Neural progenitor cell (in vitro differentiated cells): ENCODE measurements around the gene POSTN. TPM values are rescaled to one million over a fixed set of nuclear protein-coding genes. Genes with fewer than 3 reads are reported as not detected.

ENCODE experiments used
- DNase-seq: peaks from one replicate; pipeline ENCODE4 v3.0.0-alpha.2; 2016; ENCODE audit warnings: low spot score
- H2AFZ ChIP-seq: fragments of 200-600 bp; sonication (generic); replicated peaks from 2 replicates; pipeline ENCODE4 v1.6.1; 2016; ENCODE audit warnings: antibody characterized with exemption
- H3F3A ChIP-seq: fragments of 200-600 bp; sonication (generic); 2 replicates; pipeline ENCODE4 v1.6.1; 2016; ENCODE audit warnings: antibody characterized with exemption, low read depth
- H3K27ac ChIP-seq: fragments of 200-600 bp; sonication (generic); 2 replicates; pipeline ENCODE4 v1.5.1; 2016; ENCODE audit warnings: mild to moderate bottlenecking
- H3K27me3 ChIP-seq: fragments of 200-600 bp; sonication (generic); 2 replicates; pipeline ENCODE4 v1.6.1; 2016; ENCODE audit warnings: mild to moderate bottlenecking, moderate library complexity
- H3K36me3 ChIP-seq: fragments of 200-600 bp; sonication (generic); 2 replicates; pipeline ENCODE4 v1.5.1; 2016
- H3K4me1 ChIP-seq: fragments of 200-600 bp; sonication (generic); 2 replicates; pipeline ENCODE4 v1.6.1; 2016; ENCODE audit warnings: mixed run types
- H3K4me2 ChIP-seq: fragments of 200-600 bp; sonication (generic); 2 replicates; pipeline ENCODE4 v1.6.1; 2016
- H3K4me3 ChIP-seq: fragments of 200-600 bp; sonication (generic); 2 replicates; pipeline ENCODE4 v1.5.1; 2016
- H3K79me2 ChIP-seq: fragments of 200-600 bp; sonication (generic); 2 replicates; pipeline ENCODE4 v1.6.1; 2016; ENCODE audit warnings: low read depth
- H3K9ac ChIP-seq: fragments of 200-600 bp; sonication (generic); 2 replicates; pipeline ENCODE4 v1.6.1; 2016
- H3K9me3 ChIP-seq: fragments of 200-600 bp; sonication (generic); 2 replicates; pipeline ENCODE4 v1.5.1; 2016; ENCODE audit warnings: low read depth
- H4K20me1 ChIP-seq: fragments of 200-600 bp; sonication (generic); 2 replicates; pipeline ENCODE4 v1.6.1; 2016; ENCODE audit warnings: low read depth
- H3K27ac Mint-ChIP-seq: 3 replicates; pipeline ENCODE4 v1.8.0; 2021; ENCODE audit warnings: mixed read lengths
- H3K27me3 Mint-ChIP-seq: 2 replicates; pipeline ENCODE4 v1.8.0; 2022; ENCODE audit warnings: low read depth, mild to moderate bottlenecking, inconsistent platforms, moderate library complexity, mixed read lengths; ENCODE audit not compliant: insufficient read depth
- H3K36me3 Mint-ChIP-seq: 3 replicates; pipeline ENCODE4 v1.8.0; 2021; ENCODE audit warnings: mixed read lengths
- H3K4me1 Mint-ChIP-seq: 3 replicates; pipeline ENCODE4 v1.8.0; 2021; ENCODE audit warnings: mixed read lengths
- H3K4me3 Mint-ChIP-seq: 3 replicates; pipeline ENCODE4 v1.8.0; 2021; ENCODE audit warnings: mild to moderate bottlenecking, moderate library complexity, mixed read lengths
- H3K9me3 Mint-ChIP-seq: 3 replicates; pipeline ENCODE4 v1.8.0; 2020; ENCODE audit warnings: mixed read lengths
- EZH2 ChIP-seq: fragments of 200-600 bp; sonication (generic); IDR thresholded peaks from 2 replicates; pipeline ENCODE4 v1.6.1; 2017; ENCODE audit warnings: antibody characterized with exemption, mild to moderate bottlenecking, moderate library complexity
- EZH2phosphoT487 ChIP-seq: fragments of 200-600 bp; sonication (generic); IDR thresholded peaks from 2 replicates; pipeline ENCODE4 v1.6.1; 2017; ENCODE audit warnings: antibody characterized with exemption
- total RNA-seq: library from RNA; depleted of rRNA; stranded (reverse); fragments of >200 nt; gene quantifications from 2 replicates; pipeline ENCODE4 v1.2.3, GENCODE V29; 2015; ENCODE audit warnings: low replicate concordance
- TF ChIP-seq, protein P1 (sequence below): fragments of 200-600 bp; sonication (generic); IDR thresholded peaks from 2 replicates; pipeline ENCODE4 v1.5.1; 2017; ENCODE audit warnings: antibody characterized with exemption, mild to moderate bottlenecking

The POSTN gene
- total RNA-seq, 1 donor from 2014 or later = not detected

DNA sequence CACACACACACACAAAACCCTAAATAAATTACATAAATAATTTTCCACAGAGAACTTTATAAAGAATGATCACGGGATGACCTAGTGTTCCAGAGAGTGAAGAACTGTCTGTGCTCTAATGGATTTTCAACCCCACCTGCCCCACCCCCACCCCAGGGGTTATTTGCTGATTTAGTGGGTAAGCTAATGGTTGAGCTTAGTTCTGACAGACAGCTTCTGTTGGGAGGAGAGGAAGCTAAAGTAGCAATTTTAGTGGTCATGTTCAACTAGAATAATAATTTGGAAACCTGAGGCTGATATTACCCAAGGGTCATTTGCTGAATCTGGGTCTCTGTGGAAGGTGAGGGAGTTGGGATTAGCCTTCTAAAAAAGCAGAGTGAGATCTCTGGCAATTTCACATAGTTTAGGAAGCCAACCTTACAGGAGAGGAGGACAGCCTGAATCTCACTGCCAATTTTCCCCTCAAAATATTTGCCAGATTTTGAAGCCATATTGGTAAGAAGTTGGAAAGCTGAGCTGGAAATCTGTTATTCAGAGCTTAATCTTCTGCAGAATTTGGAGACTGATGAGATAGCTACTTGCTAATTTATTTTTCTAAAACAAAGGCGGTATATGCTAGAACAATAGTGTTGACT lies 68.7 kb downstream of the POSTN start:
- no peaks in the 10 kb centered on the region for H3K4me1 ChIP-seq
- Mint-ChIP-seq H3K4me1 (no peaks in the 10 kb centered on the region), H3K27me3 (no peaks in the 10 kb centered on the region), H3K36me3 (no peaks in the 10 kb centered on the region), H3K4me3 (no peak overlapping the region), H3K27ac (no peak overlapping the region), H3K9me3 (peaks cover 5% of the 10 kb centered on the region)
- H3K27me3 ChIP-seq = no peaks in the 10 kb centered on the region
- no peaks in the 10 kb centered on the region for H3K9me3 ChIP-seq
- no peak for DNase-seq
- no peak overlapping the region for H3K9ac ChIP-seq
- no peak overlapping the region for H3K4me2 ChIP-seq
- H3K27ac ChIP-seq = no peak overlapping the region
- no peak overlapping the region for H3K4me3 ChIP-seq
- no peaks in the 10 kb centered on the region for H3K79me2 ChIP-seq
- no peak overlapping the region for H2AFZ ChIP-seq
- no peak for TF ChIP-seq EZH2phosphoT487
- TF ChIP-seq, protein P1, sequence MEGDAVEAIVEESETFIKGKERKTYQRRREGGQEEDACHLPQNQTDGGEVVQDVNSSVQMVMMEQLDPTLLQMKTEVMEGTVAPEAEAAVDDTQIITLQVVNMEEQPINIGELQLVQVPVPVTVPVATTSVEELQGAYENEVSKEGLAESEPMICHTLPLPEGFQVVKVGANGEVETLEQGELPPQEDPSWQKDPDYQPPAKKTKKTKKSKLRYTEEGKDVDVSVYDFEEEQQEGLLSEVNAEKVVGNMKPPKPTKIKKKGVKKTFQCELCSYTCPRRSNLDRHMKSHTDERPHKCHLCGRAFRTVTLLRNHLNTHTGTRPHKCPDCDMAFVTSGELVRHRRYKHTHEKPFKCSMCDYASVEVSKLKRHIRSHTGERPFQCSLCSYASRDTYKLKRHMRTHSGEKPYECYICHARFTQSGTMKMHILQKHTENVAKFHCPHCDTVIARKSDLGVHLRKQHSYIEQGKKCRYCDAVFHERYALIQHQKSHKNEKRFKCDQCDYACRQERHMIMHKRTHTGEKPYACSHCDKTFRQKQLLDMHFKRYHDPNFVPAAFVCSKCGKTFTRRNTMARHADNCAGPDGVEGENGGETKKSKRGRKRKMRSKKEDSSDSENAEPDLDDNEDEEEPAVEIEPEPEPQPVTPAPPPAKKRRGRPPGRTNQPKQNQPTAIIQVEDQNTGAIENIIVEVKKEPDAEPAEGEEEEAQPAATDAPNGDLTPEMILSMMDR = no peak
- no peak for TF ChIP-seq EZH2
- H3K36me3 ChIP-seq = no peaks in the 10 kb centered on the region
- no peaks in the 10 kb centered on the region for H4K20me1 ChIP-seq
- H3F3A ChIP-seq = no peaks in the 10 kb centered on the region

GRCh38 chr13:37526710-37527473 lies 71.7 kb downstream of the POSTN start:
- peaks cover 5% of the 10 kb centered on the region for H3K9me3 Mint-ChIP-seq
- Histone ChIP-seq H3K9me3 (no peaks in the 10 kb centered on the region), H3K36me3 (no peaks in the 10 kb centered on the region), H3K4me3 (no peak overlapping the region), H3K27me3 (no peaks in the 10 kb centered on the region), H3K4me1 (no peaks in the 10 kb centered on the region), H3K4me2 (no peak overlapping the region), H3F3A (no peaks in the 10 kb centered on the region), H3K9ac (no peak overlapping the region), H4K20me1 (no peaks in the 10 kb centered on the region), H3K27ac (no peak overlapping the region), H3K79me2 (no peaks in the 10 kb centered on the region), H2AFZ (no peak overlapping the region)
- no peak overlapping the region for H3K27ac Mint-ChIP-seq
- no peak for TF ChIP-seq EZH2phosphoT487
- no peak for TF ChIP-seq EZH2
- TF ChIP-seq, protein P1 = no peak
- H3K4me1 Mint-ChIP-seq = no peaks in the 10 kb centered on the region
- no peak for DNase-seq
- H3K4me3 Mint-ChIP-seq = no peak overlapping the region
- no peaks in the 10 kb centered on the region for H3K36me3 Mint-ChIP-seq
- H3K27me3 Mint-ChIP-seq = no peaks in the 10 kb centered on the region

DNA sequence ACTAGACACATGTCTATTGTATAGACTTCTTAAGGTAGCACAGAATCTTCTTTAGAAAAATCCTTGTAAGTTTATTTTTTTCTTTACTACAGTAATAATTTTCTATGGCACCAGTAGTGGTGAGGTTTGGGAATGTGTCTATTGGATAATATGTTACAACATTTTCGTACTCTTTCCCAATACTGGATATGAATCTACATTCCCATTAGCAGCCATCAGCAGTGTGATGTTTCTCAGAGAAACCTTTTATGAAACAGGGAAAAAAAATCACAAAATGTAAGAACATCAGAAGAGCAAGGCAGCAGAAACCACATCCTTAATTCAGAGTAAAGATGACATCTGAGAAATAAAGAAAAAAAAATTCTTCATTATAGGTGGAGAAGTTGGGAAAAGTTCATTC lies 83.3 kb downstream of the POSTN start:
- Histone ChIP-seq H3K9ac (no peak overlapping the region), H2AFZ (no peak overlapping the region), H3K4me2 (no peak overlapping the region), H4K20me1 (no peaks in the 10 kb centered on the region), H3K9me3 (no peaks in the 10 kb centered on the region), H3K27me3 (no peaks in the 10 kb centered on the region), H3K4me1 (no peaks in the 10 kb centered on the region), H3K36me3 (no peaks in the 10 kb centered on the region), H3K27ac (no peak overlapping the region), H3K79me2 (no peaks in the 10 kb centered on the region), H3F3A (no peaks in the 10 kb centered on the region), H3K4me3 (no peak overlapping the region)
- Mint-ChIP-seq H3K27me3 (no peaks in the 10 kb centered on the region), H3K9me3 (no peaks in the 10 kb centered on the region), H3K4me1 (no peaks in the 10 kb centered on the region), H3K4me3 (no peak overlapping the region), H3K36me3 (no peaks in the 10 kb centered on the region), H3K27ac (no peak overlapping the region)
- no peak for TF ChIP-seq EZH2phosphoT487
- TF ChIP-seq, protein P1 = no peak
- TF ChIP-seq EZH2 = no peak
- DNase-seq = no peak
